ENCODE measurements around the gene CDK2. TPM values are rescaled to one million over a fixed set of nuclear protein-coding genes. Genes with fewer than 3 reads are reported as not detected.

The CDK2 gene
- total RNA-seq, 6 experiments from 2014 or later, result 27.1 to 61.0 (median 53.9) TPM

DNA sequence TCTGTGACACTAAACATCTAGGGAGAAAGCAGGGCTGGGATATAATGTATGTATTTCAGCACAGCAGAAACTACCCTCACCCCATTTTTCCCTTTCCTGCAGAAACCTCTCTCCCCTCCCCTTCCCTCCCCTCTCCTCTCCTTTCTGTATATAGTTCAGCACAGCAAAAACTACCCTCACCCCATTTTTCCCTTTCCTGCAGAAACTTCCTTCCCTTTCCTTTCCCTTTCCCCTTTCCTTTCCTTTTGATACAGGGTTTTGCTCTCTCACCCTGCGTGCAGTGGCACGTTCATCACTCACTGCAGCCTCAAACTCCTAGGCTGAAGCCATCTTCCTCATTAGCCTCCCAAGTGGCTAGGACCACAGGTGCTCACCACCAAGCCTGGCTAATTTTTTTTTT is 2.9 kb upstream of the CDK2 start:
- H3K4me3 Mint-ChIP-seq, result no peak overlapping the region
- peaks cover 31% of the 10 kb centered on the region for H3K4me1 Mint-ChIP-seq (ENCODE audit: low read depth)
- no peak for DNase-seq
- no peak overlapping the region for H3K27ac Mint-ChIP-seq
- TF ChIP-seq, protein P1, sequence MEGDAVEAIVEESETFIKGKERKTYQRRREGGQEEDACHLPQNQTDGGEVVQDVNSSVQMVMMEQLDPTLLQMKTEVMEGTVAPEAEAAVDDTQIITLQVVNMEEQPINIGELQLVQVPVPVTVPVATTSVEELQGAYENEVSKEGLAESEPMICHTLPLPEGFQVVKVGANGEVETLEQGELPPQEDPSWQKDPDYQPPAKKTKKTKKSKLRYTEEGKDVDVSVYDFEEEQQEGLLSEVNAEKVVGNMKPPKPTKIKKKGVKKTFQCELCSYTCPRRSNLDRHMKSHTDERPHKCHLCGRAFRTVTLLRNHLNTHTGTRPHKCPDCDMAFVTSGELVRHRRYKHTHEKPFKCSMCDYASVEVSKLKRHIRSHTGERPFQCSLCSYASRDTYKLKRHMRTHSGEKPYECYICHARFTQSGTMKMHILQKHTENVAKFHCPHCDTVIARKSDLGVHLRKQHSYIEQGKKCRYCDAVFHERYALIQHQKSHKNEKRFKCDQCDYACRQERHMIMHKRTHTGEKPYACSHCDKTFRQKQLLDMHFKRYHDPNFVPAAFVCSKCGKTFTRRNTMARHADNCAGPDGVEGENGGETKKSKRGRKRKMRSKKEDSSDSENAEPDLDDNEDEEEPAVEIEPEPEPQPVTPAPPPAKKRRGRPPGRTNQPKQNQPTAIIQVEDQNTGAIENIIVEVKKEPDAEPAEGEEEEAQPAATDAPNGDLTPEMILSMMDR (IDR thresholded peaks at IDR 0.05), result no peak
- H3K9me3 Mint-ChIP-seq, result no peaks in the 10 kb centered on the region
- no peaks in the 10 kb centered on the region; the same call in none of the 2 replicates for H3K27me3 Mint-ChIP-seq (ENCODE audit: insufficient read depth)
- no peaks in the 10 kb centered on the region for H3K36me3 Mint-ChIP-seq (ENCODE audit: low read depth)

- Mint-ChIP-seq H3K9me3 (no peaks in the 10 kb centered on the region), H3K27ac (no peak overlapping the region), H3K27me3 (ENCODE audit: insufficient read depth) (no peaks in the 10 kb centered on the region; the same call in none of the 2 replicates), H3K4me1 (ENCODE audit: low read depth) (peaks cover 41% of the 10 kb centered on the region), H3K36me3 (ENCODE audit: low read depth) (peaks cover under 1% of the 10 kb centered on the region; the same call in 1 of the 2 replicates), H3K4me3 (no peak overlapping the region)
- TF ChIP-seq, protein P1 (IDR thresholded peaks at IDR 0.05), result no peak
- DNase-seq, result no peak
Observed at GRCh38 chr12:55965240-55965639, 1.4 kb upstream of the CDK2 start.

DNA sequence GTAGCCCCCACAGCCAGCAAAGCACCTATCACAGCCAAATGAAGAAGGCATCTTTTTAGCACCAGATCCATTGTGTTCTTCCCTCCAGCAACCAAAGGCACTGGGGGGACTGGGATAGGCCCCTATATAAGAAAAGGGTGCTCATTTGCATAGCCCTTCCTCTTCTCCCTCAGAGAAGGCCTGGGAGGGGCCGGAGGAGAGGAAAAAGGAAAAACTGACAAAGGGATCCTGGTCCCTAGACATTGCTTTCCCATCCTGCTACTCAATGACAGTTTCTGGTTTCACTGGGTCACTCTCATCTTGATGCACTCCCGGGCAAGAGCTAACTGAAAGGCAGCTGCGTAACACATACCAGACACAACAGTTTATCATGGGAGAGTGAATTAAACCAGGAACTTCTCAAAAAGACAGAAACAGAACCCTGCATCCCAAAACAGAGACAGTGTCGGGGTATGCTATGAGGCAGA is 656 bp upstream of the CDK2 start, which contains the start of gene PMEL:
TSS of gene PMEL (minus strand) at position 102 of the 467 bp plus-strand sequence. CDS start at position 71, 31 bp downstream.
- Mint-ChIP-seq H3K36me3 (ENCODE audit: low read depth) (peaks cover 6% of the 10 kb centered on the region; the same call in 1 of the 2 replicates), H3K4me3 (peak within 1 kb of the TSS; percentile 97), H3K27me3 (ENCODE audit: insufficient read depth) (no peaks in the 10 kb centered on the region; the same call in none of the 2 replicates), H3K4me1 (ENCODE audit: low read depth) (peaks cover 41% of the 10 kb centered on the region), H3K9me3 (no peaks in the 10 kb centered on the region), H3K27ac (peak within 1 kb of the TSS; percentile 91)
- DNase-seq, result no peak
- TF ChIP-seq, protein P1 (IDR thresholded peaks at IDR 0.05), result no peak

- Mint-ChIP-seq H3K27me3 (ENCODE audit: insufficient read depth) (no peaks in the 10 kb centered on the region; the same call in 1 of the 2 replicates), H3K4me1 (ENCODE audit: low read depth) (peaks cover 41% of the 10 kb centered on the region), H3K27ac (no peak overlapping the region), H3K9me3 (no peaks in the 10 kb centered on the region), H3K4me3 (no peak overlapping the region), H3K36me3 (ENCODE audit: low read depth) (peaks cover 17% of the 10 kb centered on the region)
- TF ChIP-seq, protein P1 (IDR thresholded peaks at IDR 0.05), result no peak
- no peak for DNase-seq
Observed at GRCh38 chr12:55969356-55969755, 2.7 kb downstream of the CDK2 start.

GRCh38 chr12:55970775-55971174 is 4.1 kb downstream of the CDK2 start:
- H3K4me1 Mint-ChIP-seq (ENCODE audit: low read depth), result peaks cover 37% of the 10 kb centered on the region
- no peak overlapping the region; the same call in 1 of the 2 replicates for H3K27ac Mint-ChIP-seq
- peaks cover 21% of the 10 kb centered on the region for H3K36me3 Mint-ChIP-seq (ENCODE audit: low read depth)
- H3K27me3 Mint-ChIP-seq (ENCODE audit: insufficient read depth), result no peaks in the 10 kb centered on the region; the same call in 1 of the 2 replicates
- DNase-seq, result no peak
- TF ChIP-seq, protein P1 (IDR thresholded peaks at IDR 0.05), result no peak
- H3K4me3 Mint-ChIP-seq, result peak overlapping the region; percentile 7; the same call in 1 of the 2 replicates
- no peaks in the 10 kb centered on the region for H3K9me3 Mint-ChIP-seq
